ENCODE results near the gene RHOT2.
"Not testable (repeated sequence)": the region's sequence is repeated elsewhere in the genome, so short reads cannot be mapped to it uniquely, and the experiment has no call there.

The RHOT2 gene

GRCh38 chr16:702341-702740 is 34.4 kb downstream of the RHOT2 start:
- no peak for DNase-seq

GRCh38 chr16:703406-703805 is 35.5 kb downstream of the RHOT2 start:
- no peak for DNase-seq

- no peak for DNase-seq
Observed at GRCh38 chr16:704047-704446, 36.1 kb downstream of the RHOT2 start.

DNA sequence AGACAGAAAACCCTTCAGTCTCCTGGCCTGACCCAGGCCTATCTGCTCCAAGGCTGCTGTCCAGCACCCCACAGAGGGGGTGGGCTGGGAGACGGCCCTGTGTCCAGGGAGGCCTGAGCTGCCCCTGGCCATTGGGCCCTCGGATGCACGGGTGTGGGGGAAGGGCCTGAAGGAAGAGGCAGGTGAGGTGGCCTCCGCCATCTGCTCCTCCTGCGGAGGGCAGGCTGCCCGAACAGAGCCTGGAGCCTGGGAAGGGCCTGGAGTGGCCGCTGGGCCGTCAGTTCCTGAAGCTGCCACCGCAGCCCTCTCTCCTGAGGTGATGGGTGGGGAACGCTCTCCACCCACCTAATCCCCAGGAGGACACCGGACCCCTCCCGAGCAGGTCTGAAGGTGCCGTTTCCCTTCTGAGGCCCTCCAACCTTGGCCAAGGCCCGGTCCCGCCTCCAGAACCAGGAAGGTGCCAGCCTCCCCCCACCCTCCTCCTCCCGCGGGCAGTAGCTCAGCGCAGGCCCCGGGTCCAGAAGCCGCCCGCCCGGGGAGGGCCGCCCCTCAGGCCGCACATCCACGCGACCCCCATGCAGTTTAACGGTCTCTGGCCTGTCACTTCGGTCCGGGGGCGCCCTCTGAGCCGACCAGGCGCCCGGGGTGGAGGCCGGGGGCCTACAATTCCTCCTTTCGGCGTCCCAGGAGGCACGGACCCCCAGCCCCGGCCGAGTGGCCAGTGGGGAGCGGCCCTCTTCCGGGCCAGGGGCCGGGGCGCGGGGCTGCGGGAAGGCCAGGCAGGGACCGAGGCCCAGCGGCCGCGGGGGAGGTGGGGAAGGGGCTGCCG is 36.8 kb downstream of the RHOT2 start:
- no peak for DNase-seq

DNA sequence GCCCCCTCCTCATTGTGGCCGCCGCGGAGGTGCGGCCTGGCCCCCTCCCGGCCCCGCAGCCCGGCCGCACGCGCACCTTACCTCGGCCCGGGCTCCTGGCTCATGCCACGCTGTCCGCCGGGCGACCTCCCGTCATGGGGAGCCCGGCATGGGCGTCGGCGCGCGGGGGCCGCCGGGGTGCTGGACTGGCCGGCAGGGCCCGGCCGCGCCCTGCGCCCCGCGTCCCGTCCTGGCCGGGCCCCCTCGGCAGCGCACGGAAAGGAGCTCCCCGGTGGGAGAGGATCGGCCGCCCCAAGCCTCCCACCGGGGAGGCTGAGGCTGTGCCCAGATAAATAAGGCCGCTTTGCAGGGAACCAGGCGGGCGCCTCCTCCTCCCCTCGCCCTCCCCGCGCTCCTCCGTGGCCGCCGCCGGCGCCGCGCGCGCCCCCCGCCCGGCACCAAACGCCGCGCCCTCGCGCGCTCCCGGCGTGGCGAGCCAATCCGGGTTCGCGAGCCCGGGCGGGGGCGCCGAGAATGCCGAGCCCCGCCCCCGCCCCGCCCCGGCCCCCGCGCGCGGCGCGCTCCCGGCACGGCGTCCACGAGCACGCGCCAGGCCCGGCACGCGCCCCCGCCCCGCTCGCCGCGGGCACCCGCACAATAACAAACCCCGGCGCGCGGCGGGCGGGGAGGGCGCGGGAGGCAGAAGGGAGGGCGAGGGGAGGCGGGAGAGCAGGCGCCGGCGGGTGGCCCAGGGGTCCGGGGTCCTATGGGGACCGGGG is 37.7 kb downstream of the RHOT2 start, which contains the start of gene FBXL16:
TSS of gene FBXL16 (minus strand) at position 371 of the 758 bp plus-strand sequence. CDS start 8,396 bp downstream, outside the sequence.
- DNase-seq: peak; percentile 88

DNA sequence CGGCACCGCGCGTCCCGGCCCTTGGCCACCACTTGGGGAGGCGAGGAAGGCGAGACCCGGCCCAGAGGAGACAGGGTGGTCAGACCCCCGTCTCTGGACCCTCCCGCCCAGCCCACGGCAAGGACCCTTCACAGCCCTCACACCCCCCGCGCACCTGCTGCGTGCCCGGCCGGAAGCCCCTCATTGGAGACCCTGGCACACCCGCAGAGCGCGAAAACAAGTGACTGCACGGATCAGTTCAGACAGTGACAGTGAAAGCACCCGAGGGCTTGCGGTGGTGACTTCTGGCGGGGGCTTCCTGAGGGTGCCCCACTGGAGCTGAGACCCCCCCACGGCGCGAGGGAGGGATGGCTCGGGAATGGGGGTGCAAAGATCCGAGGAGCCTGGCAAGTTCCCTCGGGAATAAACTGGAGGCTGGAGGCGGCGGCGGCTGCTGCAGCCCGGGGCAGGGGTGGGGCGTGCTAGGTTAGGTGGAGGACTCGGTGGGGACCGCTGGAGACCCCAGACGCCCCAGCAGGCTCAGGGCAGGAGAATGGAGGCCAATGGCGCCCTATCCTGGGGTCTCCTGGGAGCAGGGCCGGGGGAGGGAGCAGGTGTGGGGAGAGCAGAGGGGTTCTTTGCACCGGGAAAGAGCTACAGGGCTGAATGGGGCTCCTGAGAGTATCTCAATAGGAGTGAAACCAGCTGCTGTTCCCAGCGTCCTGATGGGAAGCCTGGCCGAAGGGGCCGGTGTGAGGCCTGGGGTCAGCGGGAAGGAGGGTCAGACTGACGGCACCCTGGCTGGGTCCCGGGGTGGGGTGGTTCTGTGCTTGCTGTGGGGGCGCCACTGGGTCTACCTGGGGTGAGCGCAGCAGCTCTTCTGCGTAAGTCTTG is 38.5 kb downstream of the RHOT2 start:
- DNase-seq: peak; percentile 57

- no peak for DNase-seq
Observed at GRCh38 chr16:707062-707538, 39.2 kb downstream of the RHOT2 start.

- DNase-seq: no peak
Observed at GRCh38 chr16:708019-708418, 40.1 kb downstream of the RHOT2 start.

DNA sequence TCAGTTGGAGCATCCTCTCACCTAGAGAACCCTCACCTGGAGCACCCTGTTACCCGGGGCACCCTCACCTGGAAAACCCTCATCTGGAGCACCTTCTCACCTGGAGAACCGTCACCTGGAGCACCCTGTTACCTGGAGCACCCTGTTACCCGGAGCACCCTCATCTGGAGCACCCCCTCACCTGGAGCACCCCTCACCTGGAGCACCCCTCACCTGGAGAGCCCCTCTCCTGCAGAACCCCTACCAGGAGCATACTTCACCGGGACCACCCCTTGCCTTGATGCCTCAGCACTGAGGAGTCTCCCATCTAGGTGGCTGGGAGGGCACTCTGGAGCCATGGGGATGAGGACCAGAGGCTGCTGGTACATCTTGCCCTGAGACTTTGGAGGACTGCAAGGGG is 41.0 kb downstream of the RHOT2 start:
- no peak for DNase-seq

GRCh38 chr16:709566-710499 is 41.9 kb downstream of the RHOT2 start:
- DNase-seq: peak; percentile 86

GRCh38 chr16:710500-711075 is 42.7 kb downstream of the RHOT2 start:
- DNase-seq: no peak

- DNase-seq: no peak
Observed at GRCh38 chr16:711084-711483, 43.2 kb downstream of the RHOT2 start.

GRCh38 chr16:711548-712320 is 43.8 kb downstream of the RHOT2 start:
- DNase-seq: no peak

- not testable (repeated sequence) for DNase-seq
Observed at GRCh38 chr16:712740-713250, 44.9 kb downstream of the RHOT2 start.

GRCh38 chr16:714079-714478 is 46.1 kb downstream of the RHOT2 start:
- DNase-seq: no peak

GRCh38 chr16:714558-715476 is 46.9 kb downstream of the RHOT2 start, which contains the start of gene METRN:
METRN (plus strand) TSS chr16:715118; CDS start chr16:715290, 172 bp downstream.
- DNase-seq: peak; percentile 82

- DNase-seq: peak; percentile 21
Observed at GRCh38 chr16:715477-716199, 47.7 kb downstream of the RHOT2 start.

GRCh38 chr16:716200-716568 is 48.3 kb downstream of the RHOT2 start:
- DNase-seq: no peak

All from NCI-H2171 (cell line).